Measurements from ENCODE around the gene RHBDD1.

GRCh38 chr2:226796840-226797288 lies 39.0 kb upstream of the RHBDD1 start:
- TF ChIP-seq CTCF (IDR thresholded peaks at IDR 0.05; ENCODE audit: insufficient read depth, low read depth, low read length), result no peak
- TF ChIP-seq EZH2 (IDR thresholded peaks at IDR 0.05; ENCODE audit: insufficient read depth, low read length), result no peak
